H1 (cell line): ENCODE data around the gene HEPHL1. TPM values are rescaled to one million over a fixed set of nuclear protein-coding genes. Genes with fewer than 3 reads are reported as not detected.

Source experiments
- CTCF ChIA-PET: fragments of 300-600 bp; sonication (Branson Sonifier 250); formaldehyde crosslinking; loops from one replicate; lab custom pipeline; 2021; ENCODE audit not compliant: partially characterized antibody; lab: Charles Lee
- POLR2A ChIA-PET: fragments of 300-600 bp; sonication (Branson Sonifier 250); formaldehyde crosslinking; loops from one replicate; lab custom pipeline; 2021; ENCODE audit warnings: inconsistent platforms; ENCODE audit not compliant: partially characterized antibody; lab: Charles Lee
- DNase-seq, 2 experiments: peaks; one replicate each; pipeline versions ENCODE4 v3.0.0 to v3.0.0-alpha.2; 2010 to 2022; ENCODE audit warnings: low spot score in 2 of 2, low read depth in 1 of 2, mixed read lengths in 1 of 2
- FAIRE-seq: peaks from 2 replicates; lab custom pipeline; 2011; peaks lifted over from hg19 to GRCh38; lab: Jason Lieb, UNC
- H2AFZ ChIP-seq: 2 replicates; pipeline ENCODE4 v1.8.1; 2012; ENCODE audit warnings: low read length, inconsistent platforms
- H2AK5ac ChIP-seq: 2 replicates; pipeline ENCODE4 v1.6.1; 2013; ENCODE audit warnings: low read depth, low read length
- H2BK120ac ChIP-seq: replicated peaks from 2 replicates; pipeline ENCODE3; 2013; ENCODE audit warnings: low read depth, low read length, inconsistent platforms
- H2BK12ac ChIP-seq: 2 replicates; pipeline ENCODE4 v1.6.1; 2013; ENCODE audit warnings: low read depth, low read length
- H2BK15ac ChIP-seq: 2 replicates; pipeline ENCODE4 v1.6.1; 2013; ENCODE audit warnings: low read length
- H2BK20ac ChIP-seq: 2 replicates; pipeline ENCODE4 v1.6.1; 2013; ENCODE audit warnings: low read length
- H2BK5ac ChIP-seq: 2 replicates; pipeline ENCODE4 v1.6.1; 2013; ENCODE audit warnings: low read depth, low read length
- H3K14ac ChIP-seq: 2 replicates; pipeline ENCODE4 v1.6.1; 2013; ENCODE audit warnings: inconsistent platforms; ENCODE audit not compliant: insufficient read length
- H3K18ac ChIP-seq: 2 replicates; pipeline ENCODE4 v1.6.1; 2013; ENCODE audit warnings: low read length; ENCODE audit errors: extremely low read depth
- H3K23ac ChIP-seq: 2 replicates; pipeline ENCODE4 v1.6.1; 2013; ENCODE audit warnings: inconsistent platforms; ENCODE audit not compliant: insufficient read length
- H3K23me2 ChIP-seq: 2 replicates; pipeline ENCODE4 v1.6.1; 2013; ENCODE audit warnings: low read depth, low read length
- H3K27ac ChIP-seq: 2 replicates; pipeline ENCODE4 v1.6.1; 2011; ENCODE audit warnings: low read depth, low read length, inconsistent platforms
- H3K27me3 ChIP-seq, 4 experiments: replicated peaks in 1 of 4; 1 replicate in 1 of 4; 2 replicates in 3 of 4; pipeline versions ENCODE4 v1.6.1 to v1.8.1; 2011 to 2013; ENCODE audit warnings: low read length in 3 of 4, mild to moderate bottlenecking in 3 of 4, inconsistent platforms in 2 of 4, mixed read lengths in 2 of 4, moderate library complexity in 1 of 4; ENCODE audit not compliant: control insufficient read depth in 3 of 4, insufficient read depth in 3 of 4; ENCODE audit errors: extremely low read depth in 1 of 4
- H3K36me3 ChIP-seq, 4 experiments: 2 replicates each; pipeline versions ENCODE4 v1.6.1 to v1.8.1; 2011 to 2013; ENCODE audit warnings: mild to moderate bottlenecking in 4 of 4, low read length in 3 of 4, moderate library complexity in 2 of 4, control low read depth in 1 of 4, inconsistent platforms in 1 of 4; ENCODE audit not compliant: insufficient read depth in 4 of 4, control insufficient read depth in 2 of 4
- H3K4ac ChIP-seq: replicated peaks from 2 replicates; pipeline ENCODE3; 2013; ENCODE audit warnings: low read length, low read depth, mixed read lengths, inconsistent platforms; ENCODE audit not compliant: insufficient read length
- H3K4me1 ChIP-seq, 4 experiments: replicated peaks in 1 of 4; 1 replicate in 1 of 4; 2 replicates in 3 of 4; pipeline versions ENCODE4 v1.6.1 to v1.8.1; 2011 to 2013; ENCODE audit warnings: low read length in 3 of 4, inconsistent platforms in 2 of 4, mixed read lengths in 1 of 4; ENCODE audit not compliant: insufficient read depth in 4 of 4, control insufficient read depth in 3 of 4
- H3K4me2 ChIP-seq, 2 experiments: 2 replicates each; pipeline versions ENCODE4 v1.6.1 to v1.8.1; 2011 to 2013; ENCODE audit warnings: low read depth in 2 of 2, low read length in 2 of 2, control low read depth in 1 of 2, inconsistent platforms in 1 of 2, mild to moderate bottlenecking in 1 of 2; ENCODE audit not compliant: insufficient read depth in 1 of 2
- H3K4me3 ChIP-seq, 4 experiments: fragments of 200-600, 300-600 bp in 1 of 4; sonication (generic), shearing (Covaris generic), sonication (Bioruptor Twin) in 1 of 4; 2 replicates each; pipeline versions ENCODE4 v1.5.1 to v1.8.1; 2011 to 2016; ENCODE audit warnings: low read length in 4 of 4, low read depth in 3 of 4, control low read depth in 2 of 4, inconsistent platforms in 2 of 4, mild to moderate bottlenecking in 2 of 4, mixed read lengths in 1 of 4, moderate library complexity in 1 of 4; ENCODE audit not compliant: insufficient read depth in 2 of 4; ENCODE audit errors: extremely low read depth in 1 of 4
- H3K56ac ChIP-seq: replicated peaks from 2 replicates; pipeline ENCODE3; 2013; ENCODE audit warnings: low read depth, mild to moderate bottlenecking, mixed read lengths, low read length, inconsistent platforms; ENCODE audit not compliant: insufficient read length
- H3K79me1 ChIP-seq: 2 replicates; pipeline ENCODE4 v1.6.1; 2013; ENCODE audit warnings: low read depth, low read length, control low read depth
- H3K79me2 ChIP-seq, 2 experiments: 2 replicates each; pipeline versions ENCODE4 v1.6.1 to v1.8.1; 2012 to 2013; ENCODE audit warnings: low read length in 2 of 2, mild to moderate bottlenecking in 2 of 2, inconsistent platforms in 1 of 2; ENCODE audit not compliant: insufficient read depth in 2 of 2, control insufficient read depth in 1 of 2
- H3K9ac ChIP-seq, 4 experiments: replicated peaks in 1 of 4; 1 replicate in 1 of 4; 2 replicates in 3 of 4; pipeline versions ENCODE4 v1.6.1 to v1.8.1; 2011 to 2013; ENCODE audit warnings: low read depth in 3 of 4, low read length in 3 of 4, control low read depth in 2 of 4, mild to moderate bottlenecking in 2 of 4, moderate library complexity in 2 of 4, inconsistent platforms in 1 of 4; ENCODE audit errors: extremely low read depth in 1 of 4
- H3K9me3 ChIP-seq, 2 experiments: 2 replicates each; pipeline versions ENCODE4 v1.6.1 to v1.8.1; 2012 to 2013; ENCODE audit warnings: mild to moderate bottlenecking in 2 of 2, moderate library complexity in 2 of 2, control low read depth in 1 of 2, inconsistent platforms in 1 of 2, low read depth in 1 of 2, low read length in 1 of 2, mixed read lengths in 1 of 2; ENCODE audit not compliant: insufficient read depth in 2 of 2
- H4K20me1 ChIP-seq, 2 experiments: replicated peaks in 1 of 2; 2 replicates each; pipeline versions ENCODE3 to v1.8.1; 2011 to 2013; ENCODE audit warnings: inconsistent platforms in 2 of 2, low read length in 2 of 2, mild to moderate bottlenecking in 1 of 2; ENCODE audit not compliant: insufficient read depth in 2 of 2, control insufficient read depth in 1 of 2
- H4K5ac ChIP-seq: 2 replicates; pipeline ENCODE4 v1.6.1; 2013; ENCODE audit warnings: low read length, low read depth, mixed read lengths, inconsistent platforms; ENCODE audit not compliant: insufficient read length
- H4K8ac ChIP-seq: 2 replicates; pipeline ENCODE4 v1.8.0; 2013; ENCODE audit warnings: mild to moderate bottlenecking, moderate library complexity, low read length, inconsistent platforms; ENCODE audit not compliant: insufficient read depth; ENCODE audit errors: extremely low read depth
- H4K91ac ChIP-seq: replicated peaks from 2 replicates; pipeline ENCODE3; 2013; ENCODE audit warnings: low read length, mixed read lengths, inconsistent platforms; ENCODE audit not compliant: insufficient read length
- HDAC2 ChIP-seq, 2 experiments: fragments of 300-600 bp in 1 of 2; sonication (generic) in 1 of 2; IDR thresholded peaks; 2 replicates each; pipeline ENCODE4 v1.6.1; 2011 to 2012; ENCODE audit warnings: low read depth in 2 of 2, low read length in 2 of 2, mild to moderate bottlenecking in 2 of 2, moderate library complexity in 2 of 2, borderline replicate concordance in 1 of 2, inconsistent platforms in 1 of 2
- KDM1A ChIP-seq: fragments of 200-600, 300-600 bp; sonication (generic); IDR thresholded peaks from 2 replicates; pipeline ENCODE4 v1.7.1; 2016; ENCODE audit warnings: mild to moderate bottlenecking, low read length, borderline replicate concordance
- PHF8 ChIP-seq: fragments of 200-600 bp; sonication (generic); conservative IDR thresholded peaks from 2 replicates; pipeline ENCODE4 v1.7.1; 2012; ENCODE audit warnings: low read depth, mild to moderate bottlenecking, inconsistent platforms, low read length, moderate library complexity
- SIN3A ChIP-seq, 2 experiments: IDR thresholded peaks in 1 of 2; conservative IDR thresholded peaks in 1 of 2; 2 replicates each; pipeline ENCODE4 v1.6.1; 2011 to 2012; ENCODE audit warnings: low read length in 2 of 2, improper control_type of control experiment in 1 of 2, low read depth in 1 of 2, mild to moderate bottlenecking in 1 of 2
- SP2 ChIP-seq: IDR thresholded peaks from 2 replicates; pipeline ENCODE4 v1.6.1; 2012; ENCODE audit warnings: mild to moderate bottlenecking, low read length, inconsistent platforms
- TAF1 ChIP-seq: IDR thresholded peaks from 2 replicates; pipeline ENCODE4 v1.6.1; 2011; ENCODE audit warnings: mild to moderate bottlenecking, low read depth, low read length
- TAF7 ChIP-seq: optimal IDR thresholded peaks from 2 replicates; pipeline ENCODE3; 2011; ENCODE audit warnings: low read depth, mild to moderate bottlenecking, inconsistent platforms, low read length, moderate library complexity, borderline replicate concordance
- TBP ChIP-seq: IDR thresholded peaks from 2 replicates; pipeline ENCODE4 v1.6.1; 2011; ENCODE audit warnings: low read depth, low read length, improper control_type of control experiment
- YY1 ChIP-seq: IDR thresholded peaks from 2 replicates; pipeline ENCODE4 v1.6.1; 2011; ENCODE audit warnings: low read depth, mild to moderate bottlenecking, low read length
- WGBS, 2 experiments: shearing (Covaris generic) in 1 of 2; methylation state at CpG; one replicate each; pipeline versions ENCODE4 v1.1.6 to v1.1.7; 2013 to 2015; ENCODE audit warnings: low lambda C conversion rate in 2 of 2, mixed read lengths in 2 of 2, inconsistent platforms in 1 of 2, low coverage in 1 of 2, missing lambda C conversion rate in 1 of 2; ENCODE audit not compliant: insufficient replicate concordance in 2 of 2, insufficient coverage in 1 of 2, insufficient read length in 1 of 2; ENCODE audit errors: extremely low coverage in 1 of 2, missing lambda C conversion rate in 1 of 2; 5-methylcytosine and 5-hydroxymethylcytosine counted together
- polyA plus RNA-seq, 7 experiments: library from polyadenylated mRNA; depleted of rRNA in 3 of 7; stranded (reverse) in 5 of 7; unstranded in 2 of 7; fragments of >200 nt in 5 of 7; fragments of 200-250 nt in 2 of 7; gene quantifications; 1 replicate in 5 of 7; 2 replicates in 1 of 7; 4 replicates in 1 of 7; pipeline versions ENCODE4 v1.2.1 to v1.2.3, GENCODE V29; 2011 to 2013; ENCODE audit warnings: missing spikeins in 2 of 7, mixed read lengths in 2 of 7
- total RNA-seq: library from RNA; stranded (reverse); fragmentation: NEBNext Ultra II Directional; extraction: Animal tissue kit (Norgen Biotek cat#: 25700); gene quantifications from 2 replicates; pipeline ENCODE4 v1.2.1, GENCODE V29; 2021
- TF ChIP-seq, protein P1 (sequence below): IDR thresholded peaks from 2 replicates; pipeline ENCODE4 v1.6.1; 2011; ENCODE audit warnings: low read depth, mild to moderate bottlenecking, low read length; ENCODE audit not compliant: insufficient read depth
- TF ChIP-seq, protein P2 (sequence below): IDR thresholded peaks from 2 replicates; pipeline ENCODE4 v1.6.1; 2012; ENCODE audit warnings: low read length, inconsistent platforms

Gene HEPHL1
- total and polyA plus RNA-seq, 2 of the 8 experiments (the other 6 are each of a cell fraction or from before 2014, with no cell fraction given), result 0.09 to 0.11 TPM

DNA sequence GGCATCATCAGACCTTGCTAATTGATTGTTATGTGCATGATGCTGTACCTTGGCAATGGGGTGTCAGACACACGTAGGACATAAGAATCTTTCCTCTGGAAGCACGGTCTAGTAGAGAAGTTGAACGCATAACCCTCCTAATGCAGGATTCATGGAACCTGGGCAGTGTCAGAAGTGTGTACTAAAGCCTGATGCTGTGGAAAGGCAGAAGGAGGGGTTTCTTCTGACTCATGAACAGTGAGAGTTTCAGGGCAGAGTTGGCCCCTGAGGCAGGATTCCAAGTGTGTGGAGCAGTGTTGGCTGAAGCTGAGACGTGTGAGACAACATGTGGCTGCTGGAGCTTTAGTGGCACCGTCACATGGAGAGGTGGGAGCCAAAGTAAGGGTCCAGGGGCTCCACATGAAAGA, 111.0 kb downstream of the HEPHL1 start:
- Histone ChIP-seq H3K27me3 (no peaks in the 10 kb centered on the region), H2BK12ac (no peak overlapping the region), H3K79me2 (peaks cover 60 to 96% of the 10 kb centered on the region in 2 experiments), H4K8ac (no peak overlapping the region), H3K4me3 (peak overlapping the region in 2 of 4 experiments; percentile 16 to 77; a peak in 5 of 8 replicates), H2AK5ac (no peak overlapping the region), H3K23me2 (peaks cover 17% of the 10 kb centered on the region), H3K79me1 (peaks cover 22% of the 10 kb centered on the region), H2BK120ac (no peak overlapping the region), H3K56ac (no peak overlapping the region), H3K27ac (no peak overlapping the region), H3K36me3 (peaks cover 0 to 4% (median 0%) of the 10 kb centered on the region in 4 experiments; a peak in 1 of 8 replicates), H2BK15ac (no peak overlapping the region), H3K9ac (no peak overlapping the region), H2AFZ (no peak overlapping the region), H4K91ac (no peak overlapping the region), H4K20me1 (peaks cover 32 to 46% of the 10 kb centered on the region in 2 experiments), H3K9me3 (no peaks in the 10 kb centered on the region), H3K18ac (no peak overlapping the region), H2BK20ac (no peak overlapping the region), H3K23ac (no peak overlapping the region), H4K5ac (no peak overlapping the region), H3K4me2 (peak overlapping the region; percentile 96 to 97), H3K4ac (no peak overlapping the region), H3K4me1 (peaks cover 13 to 39% (median 24%) of the 10 kb centered on the region in 4 experiments), H2BK5ac (no peak overlapping the region), H3K14ac (no peak overlapping the region)
- TF ChIP-seq TBP, result no peak
- no peak for TF ChIP-seq SIN3A (conservative IDR thresholded peaks at IDR 0.05 in 1 of 2, IDR thresholded peaks at IDR 0.05 in 1 of 2; ENCODE audit: low read depth in 1 of 2, low read length in 2 of 2)
- TF ChIP-seq HDAC2 (IDR thresholded peaks at IDR 0.05; ENCODE audit: borderline replicate concordance in 1 of 2, low read depth in 2 of 2, low read length in 2 of 2), result no peak
- no peak for TF ChIP-seq PHF8
- no peak for TF ChIP-seq KDM1A
- no peak for TF ChIP-seq TAF1
- TF ChIP-seq YY1, result no peak
- TF ChIP-seq, protein P1, sequence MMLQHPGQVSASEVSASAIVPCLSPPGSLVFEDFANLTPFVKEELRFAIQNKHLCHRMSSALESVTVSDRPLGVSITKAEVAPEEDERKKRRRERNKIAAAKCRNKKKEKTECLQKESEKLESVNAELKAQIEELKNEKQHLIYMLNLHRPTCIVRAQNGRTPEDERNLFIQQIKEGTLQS, result no peak
- TF ChIP-seq, protein P2, sequence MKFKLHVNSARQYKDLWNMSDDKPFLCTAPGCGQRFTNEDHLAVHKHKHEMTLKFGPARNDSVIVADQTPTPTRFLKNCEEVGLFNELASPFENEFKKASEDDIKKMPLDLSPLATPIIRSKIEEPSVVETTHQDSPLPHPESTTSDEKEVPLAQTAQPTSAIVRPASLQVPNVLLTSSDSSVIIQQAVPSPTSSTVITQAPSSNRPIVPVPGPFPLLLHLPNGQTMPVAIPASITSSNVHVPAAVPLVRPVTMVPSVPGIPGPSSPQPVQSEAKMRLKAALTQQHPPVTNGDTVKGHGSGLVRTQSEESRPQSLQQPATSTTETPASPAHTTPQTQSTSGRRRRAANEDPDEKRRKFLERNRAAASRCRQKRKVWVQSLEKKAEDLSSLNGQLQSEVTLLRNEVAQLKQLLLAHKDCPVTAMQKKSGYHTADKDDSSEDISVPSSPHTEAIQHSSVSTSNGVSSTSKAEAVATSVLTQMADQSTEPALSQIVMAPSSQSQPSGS, result no peak
- TF ChIP-seq TAF7, result no peak
- no peak for TF ChIP-seq SP2
- 89% methylated on average over 5 of the region's 5 CpGs; no CpG with 5 or more reads in 1 of the 2 experiments for WGBS, 2 experiments
- ChIA-PET POLR2A (interaction anchor here (1.7 kb wide), 1 partner anchor 12 kb away, joined by 8 read pairs; no protein-coding TSS in a partner anchor), CTCF (interaction anchor here (0.6 to 2.3 kb wide), 6 partner anchors 10 to 937 kb away, joined by 3 to 10 read pairs (median 4); no protein-coding TSS in a partner anchor)
- DNase-seq (peak in 1 of 2 experiments; percentile 33), FAIRE-seq (no peak)
